Muscle layer of colon (tissue), 2 donors: Measurements from ENCODE around the gene SNRNP200.

Experiments
- H3K27ac ChIP-seq: one replicate; pipeline ENCODE4 v1.7.0; 2013; ENCODE audit warnings: low read depth, mild to moderate bottlenecking, low read length, moderate library complexity
- H3K27me3 ChIP-seq, 2 donors: one replicate each; pipeline ENCODE4 v1.7.0; 2013; ENCODE audit warnings: low read length in 2 of 2, mild to moderate bottlenecking in 2 of 2; ENCODE audit not compliant: insufficient read depth in 2 of 2, control insufficient read depth in 1 of 2
- H3K36me3 ChIP-seq: one replicate; pipeline ENCODE4 v1.7.0; 2013; ENCODE audit warnings: mild to moderate bottlenecking, low read length; ENCODE audit not compliant: insufficient read depth
- H3K4me1 ChIP-seq: one replicate; pipeline ENCODE4 v1.7.0; 2013; ENCODE audit warnings: mild to moderate bottlenecking, low read length; ENCODE audit not compliant: insufficient read depth
- H3K4me3 ChIP-seq, 2 donors: one replicate each; pipeline ENCODE4 v1.7.0; 2013; ENCODE audit warnings: low read length in 2 of 2, low read depth in 1 of 2, mild to moderate bottlenecking in 1 of 2, moderate library complexity in 1 of 2
- H3K9ac ChIP-seq: one replicate; pipeline ENCODE4 v1.7.0; 2013; ENCODE audit warnings: low read length
- H3K9me3 ChIP-seq: one replicate; pipeline ENCODE4 v1.7.0; 2013; ENCODE audit warnings: mild to moderate bottlenecking, low read length
- donor health status: abdominal sarcoma.
- donor health status: Adenocarcinoma of cecum.

The SNRNP200 gene

GRCh38 chr2:96245609-96246390 is 59.5 kb downstream of the SNRNP200 start:
- Histone ChIP-seq H3K4me1 (no peaks in the 10 kb centered on the region), H3K9me3 (no peaks in the 10 kb centered on the region), H3K27ac (no peak overlapping the region), H3K4me3 (no peak overlapping the region), H3K36me3 (no peaks in the 10 kb centered on the region), H3K9ac (no peak overlapping the region), H3K27me3 (no peaks in the 10 kb centered on the region)

- H3K27me3 ChIP-seq, result no peaks in the 10 kb centered on the region
- no peaks in the 10 kb centered on the region for H3K4me1 ChIP-seq
- H3K9me3 ChIP-seq, result no peaks in the 10 kb centered on the region
- H3K9ac ChIP-seq, result no peak overlapping the region
- H3K4me3 ChIP-seq, result no peak overlapping the region
- no peak overlapping the region for H3K27ac ChIP-seq
- H3K36me3 ChIP-seq, result peaks cover 6% of the 10 kb centered on the region
Observed at GRCh38 chr2:96243843-96244242, 61.5 kb downstream of the SNRNP200 start.

- Histone ChIP-seq H3K36me3 (peaks cover 6% of the 10 kb centered on the region), H3K9ac (no peak overlapping the region), H3K4me1 (no peaks in the 10 kb centered on the region), H3K4me3 (no peak overlapping the region), H3K27me3 (no peaks in the 10 kb centered on the region), H3K9me3 (no peaks in the 10 kb centered on the region), H3K27ac (no peak overlapping the region)
Observed at GRCh38 chr2:96241900-96242611, 63.3 kb downstream of the SNRNP200 start.

- no peak overlapping the region for H3K4me3 ChIP-seq
- H3K36me3 ChIP-seq, result peaks cover 14% of the 10 kb centered on the region
- H3K9ac ChIP-seq, result no peak overlapping the region
- no peaks in the 10 kb centered on the region for H3K4me1 ChIP-seq
- no peaks in the 10 kb centered on the region for H3K27me3 ChIP-seq
- no peaks in the 10 kb centered on the region for H3K9me3 ChIP-seq
- H3K27ac ChIP-seq, result no peak overlapping the region
Observed at GRCh38 chr2:96241227-96241626, 64.1 kb downstream of the SNRNP200 start.

GRCh38 chr2:96240341-96241038 is 64.9 kb downstream of the SNRNP200 start:
- Histone ChIP-seq H3K9me3 (no peaks in the 10 kb centered on the region), H3K9ac (no peak overlapping the region), H3K27ac (no peak overlapping the region), H3K27me3 (no peaks in the 10 kb centered on the region), H3K36me3 (peaks cover 14% of the 10 kb centered on the region), H3K4me1 (no peaks in the 10 kb centered on the region), H3K4me3 (no peak overlapping the region)

- H3K9me3 ChIP-seq, result no peaks in the 10 kb centered on the region
- no peak overlapping the region for H3K27ac ChIP-seq
- no peaks in the 10 kb centered on the region for H3K27me3 ChIP-seq
- H3K9ac ChIP-seq, result no peak overlapping the region
- H3K4me3 ChIP-seq, result no peak overlapping the region
- no peaks in the 10 kb centered on the region for H3K4me1 ChIP-seq
- H3K36me3 ChIP-seq, result peaks cover 14% of the 10 kb centered on the region
Observed at GRCh38 chr2:96239745-96240264, 65.5 kb downstream of the SNRNP200 start.

GRCh38 chr2:96239091-96239490 is 66.3 kb downstream of the SNRNP200 start:
- H3K9me3 ChIP-seq, result no peaks in the 10 kb centered on the region

GRCh38 chr2:96238266-96238665 is 67.1 kb downstream of the SNRNP200 start:
- Histone ChIP-seq H3K36me3 (peaks cover 14% of the 10 kb centered on the region), H3K4me3 (no peak overlapping the region), H3K27ac (no peak overlapping the region), H3K9me3 (no peaks in the 10 kb centered on the region), H3K27me3 (no peaks in the 10 kb centered on the region), H3K4me1 (no peaks in the 10 kb centered on the region), H3K9ac (no peak overlapping the region)

More at GRCh38 chr2:96239091-96239490, 66.3 kb downstream of the SNRNP200 start:
- H3K27me3 ChIP-seq, result no peaks in the 10 kb centered on the region
- H3K4me3 ChIP-seq, result no peak overlapping the region
- no peaks in the 10 kb centered on the region for H3K4me1 ChIP-seq
- no peak overlapping the region for H3K9ac ChIP-seq
- H3K36me3 ChIP-seq, result peaks cover 14% of the 10 kb centered on the region
- no peak overlapping the region for H3K27ac ChIP-seq

GRCh38 chr2:96236882-96237281 is 68.5 kb downstream of the SNRNP200 start:
- Histone ChIP-seq H3K27me3 (no peaks in the 10 kb centered on the region), H3K4me3 (no peak overlapping the region), H3K4me1 (no peaks in the 10 kb centered on the region), H3K36me3 (peaks cover 14% of the 10 kb centered on the region), H3K9ac (no peak overlapping the region), H3K27ac (no peak overlapping the region), H3K9me3 (no peaks in the 10 kb centered on the region)

- no peaks in the 10 kb centered on the region for H3K4me1 ChIP-seq
- no peak overlapping the region for H3K4me3 ChIP-seq
- H3K27ac ChIP-seq, result no peak overlapping the region
- peaks cover 8% of the 10 kb centered on the region for H3K36me3 ChIP-seq
- no peaks in the 10 kb centered on the region for H3K9me3 ChIP-seq
- no peaks in the 10 kb centered on the region for H3K27me3 ChIP-seq
- H3K9ac ChIP-seq, result no peak overlapping the region
Observed at GRCh38 chr2:96233880-96234316, 71.4 kb downstream of the SNRNP200 start.

GRCh38 chr2:96233436-96233835 is 71.9 kb downstream of the SNRNP200 start:
- Histone ChIP-seq H3K9ac (no peak overlapping the region), H3K27ac (no peak overlapping the region), H3K27me3 (no peaks in the 10 kb centered on the region), H3K36me3 (peaks cover 8% of the 10 kb centered on the region), H3K4me1 (no peaks in the 10 kb centered on the region), H3K4me3 (no peak overlapping the region), H3K9me3 (no peaks in the 10 kb centered on the region)
